NCI-H2029 treated with DMSO at 0.1 percent for 48 hours (cell line): ENCODE measurements around the gene PACRGL.

Experiments used
- DNase-seq: peaks from one replicate; lab custom pipeline; 2025; lab: John Stamatoyannopoulos, UW

Gene PACRGL

DNA sequence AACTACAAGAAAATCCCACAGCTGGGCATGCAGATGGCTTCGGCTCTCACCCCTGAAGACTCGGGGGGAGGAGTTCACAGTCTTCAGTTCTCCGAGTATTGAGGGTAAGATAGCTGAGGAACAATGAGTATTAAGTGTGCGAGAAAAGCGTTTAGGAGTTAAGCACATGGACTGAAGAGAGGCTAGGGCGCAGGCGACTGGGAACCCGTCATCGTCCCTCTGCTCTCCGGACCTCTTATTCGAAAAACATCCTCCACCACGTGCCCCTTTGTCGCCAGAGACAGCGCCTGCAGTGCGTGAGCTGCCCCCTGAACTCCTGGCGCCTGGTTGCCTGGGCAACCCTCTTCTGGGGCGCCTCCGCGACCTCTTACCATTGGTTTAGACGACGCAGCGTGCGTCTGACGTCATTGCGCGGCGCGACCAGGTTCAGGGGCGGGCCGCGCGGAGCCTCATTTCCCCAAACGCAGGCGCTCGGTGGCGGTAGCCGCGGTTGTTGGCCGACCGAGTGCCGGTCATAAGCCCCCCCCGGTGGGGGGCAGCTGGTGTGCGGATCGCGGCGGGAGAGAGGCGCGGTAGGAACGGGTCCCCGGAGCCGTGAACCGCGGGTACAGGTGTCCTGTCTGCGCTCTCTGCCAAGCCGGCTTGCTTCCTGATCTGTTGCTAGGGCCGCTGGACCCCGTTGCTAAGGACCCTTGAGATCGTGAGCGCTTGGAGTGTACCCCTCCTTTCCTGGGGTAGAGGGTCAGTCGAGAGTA is at the start of gene PACRGL:
TSS of gene PACRGL (plus strand) at position 452 of the 755 bp plus-strand sequence. CDS start 4,024 bp downstream, outside the sequence.
- peak; percentile 84 for DNase-seq

DNA sequence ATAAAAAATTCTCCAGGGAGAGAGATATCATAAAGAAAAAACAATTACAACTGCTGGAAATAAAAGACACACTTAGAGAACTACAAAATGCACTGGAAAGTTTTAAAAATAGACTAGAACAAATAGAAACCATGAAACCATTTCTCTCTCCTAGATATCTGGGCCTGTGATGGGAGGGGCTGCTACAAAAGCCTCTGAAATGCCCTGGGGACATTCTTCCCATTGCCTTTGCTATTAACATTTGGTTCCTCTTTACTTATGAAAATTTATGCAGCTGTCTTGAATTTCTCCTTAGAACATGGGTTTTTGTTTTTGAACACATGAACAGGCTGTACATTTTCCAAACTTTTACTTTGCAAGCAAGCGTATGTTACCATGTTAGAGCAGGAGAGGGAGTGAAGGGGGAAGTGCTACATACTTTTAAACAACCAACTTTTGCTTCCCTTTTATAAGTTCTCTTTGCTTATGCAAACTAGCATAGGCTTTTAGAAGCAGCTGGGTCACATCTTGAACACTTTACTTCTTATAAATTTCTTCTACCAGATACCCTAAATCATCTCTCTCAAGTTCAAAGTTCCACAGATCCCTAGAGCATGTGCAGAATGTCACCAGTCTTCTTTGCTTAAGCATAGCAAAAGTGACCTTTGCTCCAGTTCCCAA is 47.9 kb upstream of the PACRGL start:
- DNase-seq: no peak

DNA sequence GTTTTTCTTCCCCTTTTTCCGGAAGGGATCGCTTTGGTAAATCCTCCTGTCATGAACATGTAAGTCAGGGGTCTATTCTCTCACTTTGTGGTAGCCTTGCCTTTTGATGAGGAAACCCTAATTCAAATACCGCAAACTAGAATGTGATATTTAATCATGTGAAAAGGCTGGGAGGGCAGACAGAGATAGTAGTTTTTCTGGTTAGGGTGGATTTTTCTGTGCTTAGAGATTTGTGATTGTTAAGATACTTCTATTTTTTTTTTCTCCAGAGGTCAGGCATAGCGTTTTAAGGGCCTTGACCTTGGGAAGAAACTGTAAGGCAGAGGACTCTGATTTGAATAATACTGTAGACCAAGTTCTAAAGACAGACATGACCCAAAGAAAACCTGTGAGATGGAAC is 41.8 kb upstream of the PACRGL start:
- DNase-seq: no peak

GRCh38 chr4:20662851-20663250 is 37.4 kb upstream of the PACRGL start:
- DNase-seq: no peak

DNA sequence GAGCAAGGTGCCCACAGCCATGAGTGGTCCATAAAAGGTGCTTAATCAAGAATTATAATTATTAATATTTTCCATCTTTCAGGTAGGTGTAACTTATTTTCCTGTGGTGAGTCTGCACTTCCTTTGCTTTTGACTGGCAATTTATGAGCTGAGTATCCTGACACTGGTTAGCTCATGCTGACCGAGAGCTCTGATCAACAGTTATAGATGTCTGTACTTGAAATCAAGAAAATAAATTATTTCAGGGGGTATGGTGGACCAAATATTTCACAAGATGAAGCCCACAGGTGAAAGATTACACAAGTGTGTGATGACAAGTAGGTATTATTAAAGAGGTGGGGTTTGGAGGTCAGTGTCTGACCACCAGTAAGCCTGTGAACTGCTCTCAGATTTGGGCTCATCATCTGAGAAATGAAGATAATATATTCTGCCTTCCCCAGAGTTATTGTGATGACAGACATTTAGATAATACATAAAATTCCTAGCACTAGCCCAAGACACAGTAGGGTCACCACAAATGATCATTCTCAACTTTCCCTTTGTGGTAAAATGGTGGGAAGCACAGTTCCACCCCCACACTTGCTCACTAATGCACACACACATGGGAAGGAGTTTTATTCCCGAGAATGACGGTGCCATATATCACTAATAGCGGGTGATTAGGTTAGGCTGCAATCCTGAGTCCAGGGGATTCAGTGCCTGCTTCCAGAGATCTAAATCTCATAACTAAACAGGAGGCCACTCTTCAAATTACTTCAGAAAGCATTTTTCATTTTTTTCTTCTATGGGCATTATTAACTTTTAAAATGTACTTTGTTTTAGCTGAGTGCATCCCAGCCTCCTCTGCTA is 34.0 kb upstream of the PACRGL start:
- no peak for DNase-seq

GRCh38 chr4:20672262-20672661 is 28.0 kb upstream of the PACRGL start:
- DNase-seq: no peak

DNA sequence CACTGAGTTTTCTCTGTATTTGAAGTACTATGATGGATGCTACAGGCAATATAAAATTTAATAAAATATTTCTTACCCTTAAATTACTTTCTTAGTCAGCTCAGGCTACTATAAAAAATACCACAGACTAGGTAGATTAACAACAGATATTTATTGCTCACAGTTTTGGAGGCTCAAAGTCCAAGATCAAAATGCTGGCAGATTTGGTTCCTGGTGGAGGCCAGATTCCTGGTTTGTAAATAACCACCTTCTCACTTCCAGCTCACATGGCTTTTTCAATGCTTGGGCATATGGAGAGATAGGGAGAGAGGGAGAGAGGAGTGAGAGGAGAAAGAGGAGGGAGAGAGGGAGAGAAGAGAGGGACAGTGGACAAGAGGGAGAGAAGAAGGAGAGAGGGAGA is 24.5 kb upstream of the PACRGL start:
- no peak for DNase-seq

GRCh38 chr4:20676501-20677197 is 23.6 kb upstream of the PACRGL start:
- no peak for DNase-seq

DNA sequence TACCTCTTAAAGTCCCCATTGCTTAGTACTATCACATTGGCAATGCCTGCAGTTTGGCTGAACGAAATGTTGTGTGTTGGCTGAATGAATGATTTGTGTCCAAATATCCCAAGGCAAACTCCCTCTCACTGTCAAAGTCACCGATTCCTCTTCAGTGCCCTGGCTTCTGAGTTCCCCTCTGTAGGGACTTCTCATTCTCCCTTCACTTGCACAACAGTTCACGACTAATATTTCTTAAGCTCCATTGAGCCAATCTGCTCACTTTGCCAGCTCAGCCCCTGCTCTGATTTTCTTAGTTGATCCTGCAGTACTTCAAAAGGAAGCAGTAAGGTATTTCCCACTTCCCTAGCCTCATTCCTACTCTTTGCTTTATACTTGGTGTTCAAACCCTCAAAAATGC is 21.9 kb upstream of the PACRGL start:
- DNase-seq: no peak

GRCh38 chr4:20679951-20680350 is 20.3 kb upstream of the PACRGL start:
- no peak for DNase-seq

- DNase-seq: no peak
These were observed 19.5 kb upstream of the PACRGL start for GRCh38 chr4:20680736-20681135.

DNA sequence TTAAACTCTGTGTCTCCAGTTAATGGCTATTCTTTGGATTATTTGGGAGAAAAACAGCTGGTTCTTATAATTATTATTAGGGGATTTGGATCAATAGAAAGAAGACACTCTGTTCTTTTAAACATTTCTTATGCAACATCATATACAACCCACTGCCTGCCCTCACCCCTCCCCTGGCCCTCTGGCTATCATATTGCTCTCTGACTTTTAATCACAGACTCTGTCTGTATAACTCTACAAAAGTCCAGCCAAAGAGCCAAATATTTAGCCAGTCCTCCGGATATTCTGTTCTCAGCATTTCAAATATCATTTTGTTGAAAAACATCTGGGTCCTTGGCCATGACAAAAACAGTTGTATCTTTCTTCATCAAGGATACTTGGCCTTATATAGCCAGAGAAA is 19.0 kb upstream of the PACRGL start:
- no peak for DNase-seq

DNA sequence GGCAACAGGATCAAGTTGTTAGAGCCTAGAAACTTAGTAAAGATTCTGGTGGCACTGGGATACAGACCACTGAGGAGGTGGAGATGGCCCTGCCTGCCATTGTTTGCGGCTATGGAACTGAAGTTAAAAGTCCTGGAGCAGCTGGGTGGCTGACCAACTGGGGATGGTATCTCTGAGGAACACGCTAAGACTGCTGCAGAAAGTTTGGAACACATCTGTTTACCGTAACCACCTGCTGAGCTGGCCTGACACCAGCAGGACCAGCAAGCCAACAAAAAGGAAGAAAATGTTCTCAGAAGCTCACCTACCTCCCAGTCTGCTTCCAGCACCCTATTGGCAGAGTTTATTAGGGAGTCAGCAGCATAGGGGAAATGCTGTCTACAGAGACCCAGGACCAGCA is 17.4 kb upstream of the PACRGL start:
- DNase-seq: no peak

GRCh38 chr4:20683766-20684165 is 16.5 kb upstream of the PACRGL start:
- DNase-seq: no peak

GRCh38 chr4:20684852-20685763 is 15.2 kb upstream of the PACRGL start:
- DNase-seq: peak; percentile 37

GRCh38 chr4:20687864-20688263 is 12.4 kb upstream of the PACRGL start:
- DNase-seq: no peak

GRCh38 chr4:20696815-20697214 is 3.4 kb upstream of the PACRGL start:
- DNase-seq: no peak

DNA sequence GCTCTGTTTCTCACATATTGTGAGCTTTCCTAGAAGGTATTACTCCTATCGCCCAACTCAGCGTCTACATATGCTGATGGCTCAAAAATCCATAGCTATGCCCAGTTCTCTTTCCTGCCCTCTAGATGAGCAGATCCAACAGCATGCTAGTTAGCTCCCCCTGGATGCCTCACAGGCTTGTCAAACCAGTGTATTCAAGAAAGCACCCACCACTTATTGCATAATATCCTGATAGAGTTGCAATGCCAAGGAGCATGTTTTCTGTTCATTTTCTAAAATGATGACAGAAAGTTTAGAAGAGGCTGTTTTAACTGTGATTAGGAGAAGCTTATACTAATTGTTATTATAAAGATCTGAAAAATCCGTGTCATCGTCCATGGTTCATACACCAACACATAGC is 1.9 kb upstream of the PACRGL start:
- DNase-seq: no peak

- DNase-seq: no peak
These were observed 1.4 kb upstream of the PACRGL start for GRCh38 chr4:20698820-20699219.

DNA sequence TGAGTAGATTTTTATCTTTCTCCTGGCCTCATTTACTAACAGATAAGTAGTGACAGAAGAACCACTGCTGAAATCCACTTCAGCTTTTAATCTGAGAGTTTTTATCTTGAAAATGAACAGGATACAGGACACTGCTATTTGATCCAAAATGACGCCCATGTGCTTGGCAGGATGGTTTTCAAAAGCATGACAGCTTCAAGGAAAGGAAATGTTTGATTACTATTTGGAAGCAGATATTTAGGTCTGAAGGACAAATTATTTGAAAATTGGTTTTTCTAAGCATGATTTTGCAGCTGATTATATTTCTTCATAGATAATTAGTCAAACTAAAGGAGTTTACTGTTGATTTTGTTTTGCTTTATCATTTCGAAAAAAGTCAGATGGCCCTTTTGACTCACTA is 11.1 kb downstream of the PACRGL start:
- DNase-seq: no peak

- no peak for DNase-seq
These were observed 22.8 kb downstream of the PACRGL start for GRCh38 chr4:20723019-20723418.
